NCI-H82 treated with DMSO at 0.1 percent for 48 hours (cell line): ENCODE data around the gene STAT2.

Source experiments
- DNase-seq: peaks from one replicate; lab custom pipeline; 2025; ENCODE audit not compliant: unreplicated experiment; lab: John Stamatoyannopoulos, UW

The STAT2 gene

DNA sequence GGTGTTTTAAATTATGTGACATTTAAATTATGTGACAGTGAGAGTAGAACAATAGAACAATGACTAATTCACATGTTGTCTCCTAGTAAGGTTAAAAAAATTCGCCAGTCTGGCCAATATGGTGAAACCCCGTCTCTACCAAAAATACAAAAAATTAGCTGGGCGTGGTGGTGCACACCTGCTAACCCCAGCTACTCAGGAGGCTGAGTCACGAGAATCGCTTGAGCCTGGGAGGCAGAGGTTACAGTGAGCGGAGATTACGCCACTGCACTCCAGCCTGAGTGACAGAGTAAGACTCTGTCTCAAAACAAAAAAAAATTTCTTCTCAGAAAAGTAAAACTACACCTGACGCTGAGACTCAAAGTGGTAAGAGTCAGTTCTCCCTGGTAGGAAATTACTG is 62.5 kb downstream of the STAT2 start:
- no peak for DNase-seq

DNA sequence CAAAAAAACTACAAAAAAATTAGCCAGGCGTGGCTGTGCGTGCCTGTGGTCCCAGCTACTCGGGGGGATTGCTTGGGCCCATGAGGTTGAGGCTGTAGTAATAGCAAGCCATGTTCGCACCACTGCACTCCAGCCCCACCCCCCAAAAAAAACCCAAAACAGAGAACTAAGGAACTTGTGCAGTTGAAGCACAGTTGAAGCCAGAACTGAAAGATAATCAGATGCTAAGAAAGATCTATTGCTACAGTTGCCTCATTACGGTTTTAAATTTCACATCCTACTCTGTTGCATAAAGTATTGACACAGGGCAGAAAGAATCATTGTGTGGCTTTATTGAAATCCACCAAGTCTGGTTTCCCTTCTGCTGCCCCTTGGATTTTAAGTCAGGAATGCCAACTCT is 63.6 kb downstream of the STAT2 start:
- no peak for DNase-seq

DNA sequence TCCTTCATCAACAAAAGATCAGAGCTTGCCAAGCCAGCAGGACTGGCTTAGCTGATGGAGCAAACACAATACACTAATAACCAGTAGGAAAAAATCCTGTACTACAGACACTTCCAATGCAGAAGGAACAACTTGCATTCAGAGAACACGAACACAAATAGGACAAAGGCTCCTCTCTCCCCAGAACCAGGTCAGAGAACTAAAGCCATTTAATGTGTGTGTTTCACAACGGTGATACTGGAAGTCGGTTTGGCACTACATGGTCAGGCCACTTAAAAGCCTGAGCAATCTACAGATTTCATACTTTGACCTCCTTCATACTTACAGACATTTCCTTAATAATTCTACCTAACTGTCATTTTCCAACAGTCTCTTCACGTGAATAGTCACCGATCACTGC is 66.1 kb downstream of the STAT2 start:
- DNase-seq: no peak
